GM13977 (cell line): Measurements from ENCODE around the gene C11orf91.

Experiments
- DNase-seq: peaks from one replicate; pipeline ENCODE4 v3.0.0; 2012; ENCODE audit warnings: low spot score
- in situ Hi-C: fragments of 300-500 bp; cut with MboI; formaldehyde crosslinking; loops from one replicate; pipeline ENCODE4 v1.12.0; 2022; ENCODE audit warnings: low sequenced_read_pairs, low pct_unique_long_range_greater_than_20kb, mixed read lengths, inconsistent platforms; ENCODE audit not compliant: unreplicated experiment
- TF ChIP-seq, protein P1 (sequence below): IDR thresholded peaks from 2 replicates; pipeline ENCODE4 v1.5.1; 2012; ENCODE audit warnings: mild to moderate bottlenecking, control low read depth; ENCODE audit not compliant: insufficient read depth; ENCODE audit errors: extremely low read depth, missing control alignments

C11orf91 gene

DNA sequence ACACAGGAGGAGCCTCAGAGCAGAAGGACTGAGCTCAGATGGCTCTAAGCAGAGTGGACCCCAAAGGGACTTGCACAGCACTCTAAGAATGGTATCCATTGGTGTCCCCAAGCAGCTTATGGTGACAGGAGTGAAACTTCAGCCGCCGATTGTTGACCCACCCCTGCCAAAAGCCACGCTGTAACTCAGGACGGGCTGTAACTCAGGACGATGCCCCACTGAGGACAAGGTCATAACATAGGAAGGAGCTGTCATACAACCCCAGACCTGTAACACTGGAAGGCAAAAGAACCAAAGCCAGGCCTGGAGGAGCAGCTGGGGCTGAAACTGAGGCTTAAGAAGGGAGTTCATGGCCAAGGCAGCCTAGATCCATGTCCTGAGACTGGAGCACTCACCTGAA, 21.4 kb upstream of the C11orf91 start:
- DNase-seq: no peak
- in situ Hi-C loops: loop anchor here (25.0 kb wide), 1 partner anchor 560 kb away; the partner anchor contains the start of gene CSTF3

DNA sequence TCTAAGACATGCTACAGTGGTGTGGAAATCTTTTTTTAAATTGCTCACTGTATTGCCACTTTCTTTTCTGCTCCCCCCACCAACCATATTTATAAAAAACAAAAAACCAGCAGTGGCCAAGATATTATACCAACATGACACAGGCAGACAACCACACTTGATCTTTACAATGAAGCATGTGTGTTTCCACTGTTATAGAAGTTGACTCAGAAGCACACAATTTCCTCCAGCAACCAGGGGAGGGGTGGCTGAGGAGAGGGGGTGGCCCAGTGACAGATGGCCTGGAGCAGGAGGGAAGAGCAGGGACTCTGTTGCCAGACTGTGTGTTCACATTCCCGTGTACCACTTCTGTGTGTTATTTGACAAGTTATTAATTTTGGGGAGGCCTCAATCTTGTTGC, 20.8 kb upstream of the C11orf91 start:
- TF ChIP-seq, protein P1, sequence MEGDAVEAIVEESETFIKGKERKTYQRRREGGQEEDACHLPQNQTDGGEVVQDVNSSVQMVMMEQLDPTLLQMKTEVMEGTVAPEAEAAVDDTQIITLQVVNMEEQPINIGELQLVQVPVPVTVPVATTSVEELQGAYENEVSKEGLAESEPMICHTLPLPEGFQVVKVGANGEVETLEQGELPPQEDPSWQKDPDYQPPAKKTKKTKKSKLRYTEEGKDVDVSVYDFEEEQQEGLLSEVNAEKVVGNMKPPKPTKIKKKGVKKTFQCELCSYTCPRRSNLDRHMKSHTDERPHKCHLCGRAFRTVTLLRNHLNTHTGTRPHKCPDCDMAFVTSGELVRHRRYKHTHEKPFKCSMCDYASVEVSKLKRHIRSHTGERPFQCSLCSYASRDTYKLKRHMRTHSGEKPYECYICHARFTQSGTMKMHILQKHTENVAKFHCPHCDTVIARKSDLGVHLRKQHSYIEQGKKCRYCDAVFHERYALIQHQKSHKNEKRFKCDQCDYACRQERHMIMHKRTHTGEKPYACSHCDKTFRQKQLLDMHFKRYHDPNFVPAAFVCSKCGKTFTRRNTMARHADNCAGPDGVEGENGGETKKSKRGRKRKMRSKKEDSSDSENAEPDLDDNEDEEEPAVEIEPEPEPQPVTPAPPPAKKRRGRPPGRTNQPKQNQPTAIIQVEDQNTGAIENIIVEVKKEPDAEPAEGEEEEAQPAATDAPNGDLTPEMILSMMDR: no peak
- no peak for DNase-seq
- in situ Hi-C loops: loop anchor here (25.0 kb wide), 1 partner anchor 559 kb away; the partner anchor contains the start of gene CSTF3

More for the DNA sequence above, 21.4 kb upstream of the C11orf91 start:
- TF ChIP-seq, protein P1: no peak

DNA sequence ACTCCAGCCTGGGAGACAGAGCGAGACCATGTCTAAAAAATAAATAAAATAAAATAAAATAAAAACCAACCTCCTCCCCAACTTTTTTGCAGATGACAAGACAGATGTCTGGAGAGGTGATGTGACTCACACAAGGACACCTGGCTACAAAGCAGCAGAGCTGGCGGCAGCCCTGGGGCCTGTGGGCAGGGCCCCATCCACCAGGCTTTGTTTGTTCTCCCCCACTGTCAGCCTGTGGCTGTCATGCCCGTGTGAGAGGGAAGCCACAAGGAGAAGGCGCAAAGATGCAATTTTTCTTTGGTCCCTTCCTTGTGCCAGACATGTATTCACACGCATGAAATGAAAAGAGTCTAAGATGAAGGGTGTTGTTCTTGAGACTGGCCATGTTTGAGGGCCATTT, 19.0 kb upstream of the C11orf91 start:
- in situ Hi-C loops: loop anchor here (25.0 kb wide), 1 partner anchor 557 kb away; the partner anchor contains the start of gene CSTF3
- TF ChIP-seq, protein P1: no peak
- DNase-seq: no peak

DNA sequence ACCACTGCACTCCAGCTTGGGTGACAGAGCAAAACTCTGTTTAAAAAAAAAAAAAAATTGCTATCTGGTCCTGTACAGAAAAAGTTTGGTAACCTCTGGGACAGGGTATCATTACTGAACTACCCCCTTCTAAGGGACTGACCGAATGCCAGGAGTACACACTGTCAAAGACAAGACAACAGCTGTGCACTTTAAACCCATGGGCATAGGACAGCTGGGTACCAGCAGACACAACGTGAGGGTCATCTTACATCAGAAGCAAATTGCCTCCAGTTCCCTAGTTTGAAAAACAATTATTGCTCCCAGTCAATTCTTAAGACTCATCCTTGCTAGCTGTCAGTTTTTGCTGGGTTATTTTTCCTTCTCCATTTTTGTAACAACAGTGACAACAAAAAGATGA, 17.8 kb upstream of the C11orf91 start:
- TF ChIP-seq, protein P1: no peak
- no peak for DNase-seq
- in situ Hi-C loops: loop anchor here (25.0 kb wide), 1 partner anchor 556 kb away; the partner anchor contains the start of gene CSTF3

DNA sequence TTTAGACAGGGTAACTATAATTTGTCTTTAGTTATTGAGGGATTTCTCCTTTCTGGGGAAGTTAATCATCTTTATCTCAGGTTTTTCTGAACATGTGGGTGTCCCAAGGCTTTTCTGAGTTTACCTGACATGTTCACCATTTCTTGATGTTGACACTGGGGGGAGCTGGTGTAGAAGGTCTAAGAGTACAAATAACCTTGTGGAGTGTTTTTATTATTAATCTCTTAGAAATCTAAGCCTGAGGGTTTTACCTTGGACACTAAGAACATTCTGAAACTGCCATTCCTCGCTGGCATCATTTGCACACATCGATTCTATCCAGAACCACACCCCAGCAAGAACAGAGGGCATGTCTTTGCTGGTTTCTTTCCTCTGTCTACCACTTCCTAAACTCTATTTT, 15.6 kb upstream of the C11orf91 start:
- TF ChIP-seq, protein P1: peak; percentile 60
- no peak for DNase-seq
- in situ Hi-C loops: loop anchor here (25.0 kb wide), 1 partner anchor 554 kb away; the partner anchor contains the start of gene CSTF3

DNA sequence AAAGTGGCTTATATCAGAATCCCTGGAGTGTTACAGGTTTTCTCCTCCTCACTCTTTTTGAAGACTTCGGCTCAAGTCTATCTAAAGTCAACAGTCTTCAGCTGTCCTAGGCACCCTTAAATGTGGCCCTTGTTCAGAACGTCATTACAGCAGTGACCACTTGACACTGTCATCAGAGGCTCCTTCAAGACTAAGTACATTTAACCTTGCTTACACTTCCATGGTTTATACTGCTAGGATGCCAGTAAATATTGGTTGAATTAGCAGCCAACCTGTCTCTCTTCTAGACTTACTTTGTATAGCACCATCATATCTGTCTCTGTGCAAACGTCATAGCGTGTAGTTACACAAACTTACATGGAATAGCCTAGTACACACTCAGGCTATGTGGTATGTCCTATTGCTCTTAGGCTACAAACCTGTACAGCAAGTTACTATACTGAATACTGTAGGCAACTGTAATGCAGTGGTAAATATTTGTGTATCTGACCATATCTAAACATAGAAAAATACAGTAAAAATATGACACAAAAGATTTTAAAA, 13.3 kb upstream of the C11orf91 start:
- no peak for DNase-seq
- TF ChIP-seq, protein P1: no peak
- in situ Hi-C loops: loop anchor here (25.0 kb wide), 1 partner anchor 552 kb away; the partner anchor contains the start of gene CSTF3
